Coronary artery (tissue), 2 donors: ENCODE data around the gene RGS10.

ENCODE experiments used
- DNase-seq: peaks from one replicate; pipeline ENCODE4 v3.0.0-alpha.2; 2017; ENCODE audit warnings: low spot score
- H3K27ac ChIP-seq, 2 donors: fragments of 200-600 bp; sonication (generic); one replicate each; pipeline ENCODE4 v1.5.1; 2016 to 2019
- H3K4me3 ChIP-seq: fragments of 200-600 bp; sonication (generic); 2 replicates; pipeline ENCODE4 v1.5.1; 2016; ENCODE audit warnings: mild to moderate bottlenecking, moderate library complexity
- CTCF ChIP-seq: fragments of 200-600 bp; sonication (generic); IDR thresholded peaks from one replicate; pipeline ENCODE4 v1.5.1; 2019; ENCODE audit warnings: antibody characterized with exemption

RGS10 gene

GRCh38 chr10:119521443-119522204 lies 20.9 kb downstream of the RGS10 start:
- H3K4me3 ChIP-seq = no peak overlapping the region
- DNase-seq = no peak
- TF ChIP-seq CTCF = no peak
- no peak overlapping the region for H3K27ac ChIP-seq

GRCh38 chr10:119520283-119520682 lies 22.2 kb downstream of the RGS10 start:
- Histone ChIP-seq H3K27ac (no peak overlapping the region), H3K4me3 (no peak overlapping the region)
- TF ChIP-seq CTCF = no peak
- DNase-seq = no peak

GRCh38 chr10:119518936-119519335 lies 23.6 kb downstream of the RGS10 start:
- no peak for DNase-seq
- TF ChIP-seq CTCF = no peak
- no peak overlapping the region for H3K4me3 ChIP-seq
- no peak overlapping the region for H3K27ac ChIP-seq

GRCh38 chr10:119518176-119518575 lies 24.3 kb downstream of the RGS10 start:
- no peak for DNase-seq
- H3K4me3 ChIP-seq = no peak overlapping the region
- peak overlapping the region in 1 of 2 donors; percentile 64 for H3K27ac ChIP-seq
- no peak for TF ChIP-seq CTCF

GRCh38 chr10:119517235-119518141 lies 25.0 kb downstream of the RGS10 start:
- Histone ChIP-seq H3K27ac (peak overlapping the region in 1 of 2 donors; percentile 64), H3K4me3 (no peak overlapping the region)
- no peak for DNase-seq
- TF ChIP-seq CTCF = no peak

- no peak overlapping the region for H3K4me3 ChIP-seq
- H3K27ac ChIP-seq = peak overlapping the region in 1 of 2 donors; percentile 64
- no peak for TF ChIP-seq CTCF
- no peak for DNase-seq
Observed at GRCh38 chr10:119516381-119517234, 25.9 kb downstream of the RGS10 start.
